Mesendoderm (in vitro differentiated cells): ENCODE measurements around the gene RNF146.

Experiments
- DNase-seq: peaks from one replicate; pipeline ENCODE4 v3.0.0; 2013
- H2AK5ac ChIP-seq: 2 replicates; pipeline ENCODE4 v1.6.1; 2013; ENCODE audit warnings: low read length, inconsistent platforms
- H2BK120ac ChIP-seq: 2 replicates; pipeline ENCODE4 v1.6.1; 2013; ENCODE audit warnings: low read depth, mild to moderate bottlenecking, low read length, moderate library complexity, mixed read lengths
- H2BK15ac ChIP-seq: replicated peaks from 2 replicates; pipeline ENCODE4 v1.6.1; 2013; ENCODE audit warnings: low read depth, mild to moderate bottlenecking, moderate library complexity
- H2BK5ac ChIP-seq: 2 replicates; pipeline ENCODE4 v1.6.1; 2013; ENCODE audit warnings: low read length, inconsistent platforms
- H3K18ac ChIP-seq: 2 replicates; pipeline ENCODE4 v1.6.1; 2013; ENCODE audit warnings: mild to moderate bottlenecking, low read length, mixed read lengths
- H3K23ac ChIP-seq: one replicate; pipeline ENCODE4 v1.6.1; 2013; ENCODE audit warnings: low read length
- H3K27ac ChIP-seq: 2 replicates; pipeline ENCODE4 v1.5.1; 2013; ENCODE audit warnings: low read depth, mild to moderate bottlenecking, inconsistent platforms, low read length, moderate library complexity
- H3K27me3 ChIP-seq: 2 replicates; pipeline ENCODE4 v1.6.1; 2013; ENCODE audit warnings: low read length, control low read depth, mild to moderate bottlenecking, inconsistent platforms; ENCODE audit not compliant: insufficient read depth, poor library complexity
- H3K36me3 ChIP-seq: 2 replicates; pipeline ENCODE4 v1.6.1; 2013; ENCODE audit warnings: low read length, inconsistent platforms; ENCODE audit not compliant: control insufficient read depth, insufficient read depth
- H3K4ac ChIP-seq: one replicate; pipeline ENCODE4 v1.6.1; 2013; ENCODE audit warnings: low read depth, mild to moderate bottlenecking, low read length, moderate library complexity
- H3K4me1 ChIP-seq: 2 replicates; pipeline ENCODE4 v1.6.1; 2013; ENCODE audit warnings: low read depth, low read length, inconsistent platforms; ENCODE audit not compliant: control insufficient read depth
- H3K4me2 ChIP-seq: 2 replicates; pipeline ENCODE4 v1.6.1; 2013; ENCODE audit warnings: low read length
- H3K4me3 ChIP-seq: 2 replicates; pipeline ENCODE4 v1.5.1; 2013; ENCODE audit warnings: mild to moderate bottlenecking, low read length
- H3K56ac ChIP-seq: one replicate; pipeline ENCODE4 v1.6.1; 2013; ENCODE audit warnings: low read length
- H3K79me1 ChIP-seq: 2 replicates; pipeline ENCODE4 v1.6.1; 2013; ENCODE audit warnings: low read length, inconsistent platforms
- H3K79me2 ChIP-seq: 2 replicates; pipeline ENCODE4 v1.6.1; 2013; ENCODE audit warnings: mild to moderate bottlenecking, low read length; ENCODE audit not compliant: control insufficient read depth, insufficient read depth
- H3K9ac ChIP-seq: 2 replicates; pipeline ENCODE4 v1.6.1; 2013; ENCODE audit warnings: low read length, inconsistent platforms
- H4K5ac ChIP-seq: one replicate; pipeline ENCODE4 v1.6.1; 2013; ENCODE audit warnings: low read length
- H4K8ac ChIP-seq: one replicate; pipeline ENCODE4 v1.6.1; 2013; ENCODE audit warnings: low read depth, mild to moderate bottlenecking, control low read depth, low read length, moderate library complexity
- WGBS: extraction: QIAGEN DNeasy Blood & Tissue Kit; methylation state at CpG from one replicate; pipeline ENCODE4 v1.1.7; 2013; ENCODE audit warnings: low lambda C conversion rate, missing lambda C conversion rate; ENCODE audit not compliant: insufficient coverage; ENCODE audit errors: extremely low coverage; 5-methylcytosine and 5-hydroxymethylcytosine counted together

The RNF146 gene

GRCh38 chr6:127289934-127290333 is 23.3 kb downstream of the RNF146 start:
- Histone ChIP-seq H2BK120ac (no peak overlapping the region), H4K8ac (no peak overlapping the region), H3K27ac (no peak overlapping the region), H3K4me2 (no peak overlapping the region), H3K18ac (no peak overlapping the region), H3K4me3 (no peak overlapping the region), H3K4me1 (no peaks in the 10 kb centered on the region), H3K56ac (no peak overlapping the region), H3K9ac (no peak overlapping the region), H3K4ac (no peak overlapping the region), H3K36me3 (peaks cover 2% of the 10 kb centered on the region), H3K79me2 (no peaks in the 10 kb centered on the region), H2BK15ac (no peak overlapping the region), H3K27me3 (no peaks in the 10 kb centered on the region), H3K23ac (no peak overlapping the region), H2AK5ac (no peak overlapping the region), H3K79me1 (no peaks in the 10 kb centered on the region), H4K5ac (no peak overlapping the region), H2BK5ac (no peak overlapping the region)
- no peak for DNase-seq
- WGBS, result no CpG with 5 or more reads among the region's 5 CpGs

GRCh38 chr6:127290391-127291265 is 24.0 kb downstream of the RNF146 start:
- DNase-seq, result no peak
- no peak overlapping the region for H3K4me2 ChIP-seq
- no peak overlapping the region for H3K18ac ChIP-seq
- no peak overlapping the region for H3K27ac ChIP-seq
- H3K4me1 ChIP-seq, result no peaks in the 10 kb centered on the region
- no peak overlapping the region for H2AK5ac ChIP-seq
- H3K79me1 ChIP-seq, result no peaks in the 10 kb centered on the region
- H3K4ac ChIP-seq, result no peak overlapping the region
- no peak overlapping the region for H4K5ac ChIP-seq
- H3K36me3 ChIP-seq, result peaks cover 2% of the 10 kb centered on the region
- no peak overlapping the region for H2BK15ac ChIP-seq
- H3K4me3 ChIP-seq, result no peak overlapping the region
- H3K79me2 ChIP-seq, result no peaks in the 10 kb centered on the region
- H2BK5ac ChIP-seq, result no peak overlapping the region
- H2BK120ac ChIP-seq, result no peak overlapping the region
- no peak overlapping the region for H3K56ac ChIP-seq
- H3K23ac ChIP-seq, result no peak overlapping the region
- WGBS, result no CpG with 5 or more reads among the region's 4 CpGs
- no peaks in the 10 kb centered on the region for H3K27me3 ChIP-seq
- H4K8ac ChIP-seq, result no peak overlapping the region
- H3K9ac ChIP-seq, result no peak overlapping the region

GRCh38 chr6:127291495-127291894 is 24.8 kb downstream of the RNF146 start:
- DNase-seq, result no peak
- no peak overlapping the region for H3K4me3 ChIP-seq
- H3K79me1 ChIP-seq, result no peaks in the 10 kb centered on the region
- H4K8ac ChIP-seq, result no peak overlapping the region
- H3K18ac ChIP-seq, result no peak overlapping the region
- no peak overlapping the region for H3K27ac ChIP-seq
- H2BK5ac ChIP-seq, result no peak overlapping the region
- H3K27me3 ChIP-seq, result no peaks in the 10 kb centered on the region
- H3K79me2 ChIP-seq, result no peaks in the 10 kb centered on the region
- no peak overlapping the region for H2AK5ac ChIP-seq
- no peak overlapping the region for H3K56ac ChIP-seq
- no peak overlapping the region for H4K5ac ChIP-seq
- peaks cover 2% of the 10 kb centered on the region for H3K36me3 ChIP-seq
- no peak overlapping the region for H3K9ac ChIP-seq
- no peak overlapping the region for H2BK15ac ChIP-seq
- no peak overlapping the region for H3K4me2 ChIP-seq
- WGBS, result no CpG with 5 or more reads among the region's 5 CpGs
- H3K4ac ChIP-seq, result no peak overlapping the region
- no peak overlapping the region for H3K23ac ChIP-seq
- no peak overlapping the region for H2BK120ac ChIP-seq
- H3K4me1 ChIP-seq, result no peaks in the 10 kb centered on the region

GRCh38 chr6:127297502-127298070 is 30.9 kb downstream of the RNF146 start:
- Histone ChIP-seq H2AK5ac (no peak overlapping the region), H3K23ac (no peak overlapping the region), H3K18ac (no peak overlapping the region), H2BK5ac (no peak overlapping the region), H3K56ac (no peak overlapping the region), H3K79me2 (no peaks in the 10 kb centered on the region), H3K4me2 (no peak overlapping the region), H3K27ac (no peak overlapping the region), H3K36me3 (no peaks in the 10 kb centered on the region), H3K4me3 (no peak overlapping the region), H3K4ac (no peak overlapping the region), H4K8ac (no peak overlapping the region), H3K9ac (no peak overlapping the region), H4K5ac (no peak overlapping the region), H3K27me3 (no peaks in the 10 kb centered on the region), H2BK15ac (no peak overlapping the region), H3K79me1 (no peaks in the 10 kb centered on the region), H2BK120ac (no peak overlapping the region), H3K4me1 (no peaks in the 10 kb centered on the region)
- DNase-seq, result peak; percentile 77
- no CpG with 5 or more reads among the region's 4 CpGs for WGBS

GRCh38 chr6:127298475-127298874 is 31.8 kb downstream of the RNF146 start:
- no peak overlapping the region for H3K18ac ChIP-seq

More at GRCh38 chr6:127298475-127298874, 31.8 kb downstream of the RNF146 start:
- WGBS, result no CpG with 5 or more reads among the region's 2 CpGs
- Histone ChIP-seq H3K4me1 (no peaks in the 10 kb centered on the region), H3K79me2 (no peaks in the 10 kb centered on the region), H3K56ac (no peak overlapping the region), H3K79me1 (no peaks in the 10 kb centered on the region), H2BK5ac (no peak overlapping the region), H3K27me3 (no peaks in the 10 kb centered on the region), H2BK15ac (no peak overlapping the region), H3K4ac (no peak overlapping the region), H3K9ac (no peak overlapping the region), H3K27ac (no peak overlapping the region), H2BK120ac (no peak overlapping the region), H3K23ac (no peak overlapping the region), H4K5ac (no peak overlapping the region), H4K8ac (no peak overlapping the region), H3K4me3 (no peak overlapping the region), H3K36me3 (no peaks in the 10 kb centered on the region), H3K4me2 (no peak overlapping the region), H2AK5ac (no peak overlapping the region)
- DNase-seq, result no peak
